ENCODE data around the gene PPM1F.

DNA sequence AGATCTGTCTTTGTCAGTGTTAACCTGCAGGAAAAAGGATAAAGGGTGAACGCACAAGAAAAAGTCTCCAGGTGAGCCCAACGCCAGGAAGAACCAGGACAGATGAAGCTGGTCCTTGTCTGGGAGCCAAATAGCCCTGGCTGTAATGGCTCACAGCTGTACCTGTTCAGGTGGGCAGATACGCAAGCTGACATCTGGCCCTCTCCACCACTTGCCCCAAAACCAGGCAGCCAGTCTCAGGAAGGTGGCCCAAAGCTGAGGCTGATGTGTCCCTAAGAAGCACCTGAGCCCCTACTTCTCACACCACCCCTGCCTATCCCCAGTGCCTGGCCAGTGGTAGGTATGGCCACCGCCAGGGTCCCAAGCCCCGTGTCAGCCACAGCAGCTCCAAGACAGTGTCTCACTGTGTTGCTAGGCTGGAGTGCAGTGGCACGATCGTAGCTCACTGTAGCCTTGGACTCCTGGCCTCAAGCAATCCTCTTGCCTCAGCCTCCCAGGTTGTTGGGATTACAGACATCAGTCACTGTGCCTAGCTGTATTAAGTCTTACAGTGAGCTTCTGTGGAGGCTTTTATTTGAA is 15.1 kb upstream of the PPM1F start:
- TF ChIP-seq, protein P1, sequence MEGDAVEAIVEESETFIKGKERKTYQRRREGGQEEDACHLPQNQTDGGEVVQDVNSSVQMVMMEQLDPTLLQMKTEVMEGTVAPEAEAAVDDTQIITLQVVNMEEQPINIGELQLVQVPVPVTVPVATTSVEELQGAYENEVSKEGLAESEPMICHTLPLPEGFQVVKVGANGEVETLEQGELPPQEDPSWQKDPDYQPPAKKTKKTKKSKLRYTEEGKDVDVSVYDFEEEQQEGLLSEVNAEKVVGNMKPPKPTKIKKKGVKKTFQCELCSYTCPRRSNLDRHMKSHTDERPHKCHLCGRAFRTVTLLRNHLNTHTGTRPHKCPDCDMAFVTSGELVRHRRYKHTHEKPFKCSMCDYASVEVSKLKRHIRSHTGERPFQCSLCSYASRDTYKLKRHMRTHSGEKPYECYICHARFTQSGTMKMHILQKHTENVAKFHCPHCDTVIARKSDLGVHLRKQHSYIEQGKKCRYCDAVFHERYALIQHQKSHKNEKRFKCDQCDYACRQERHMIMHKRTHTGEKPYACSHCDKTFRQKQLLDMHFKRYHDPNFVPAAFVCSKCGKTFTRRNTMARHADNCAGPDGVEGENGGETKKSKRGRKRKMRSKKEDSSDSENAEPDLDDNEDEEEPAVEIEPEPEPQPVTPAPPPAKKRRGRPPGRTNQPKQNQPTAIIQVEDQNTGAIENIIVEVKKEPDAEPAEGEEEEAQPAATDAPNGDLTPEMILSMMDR (IDR thresholded peaks at IDR 0.05; ENCODE audit: insufficient read depth, low read length, poor library complexity, severe bottlenecking), result no peak
- no peak for TF ChIP-seq EZH2phosphoT487 (conservative IDR thresholded peaks at IDR 0.05; ENCODE audit: low read length)

Measured in SU-DHL-6 (cell line).